IMR-90 (cell line): ENCODE results near the gene UBE3A. TPM values are rescaled to one million over a fixed set of nuclear protein-coding genes. Genes with fewer than 3 reads are reported as not detected.

Experiments
- CEBPB ChIP-seq: IDR thresholded peaks from 2 replicates; pipeline ENCODE4 v1.6.1; 2012; ENCODE audit warnings: low read depth, low read length, improper control_type of control experiment
- FOS ChIP-seq: fragments of 150-350 bp; IDR thresholded peaks from 2 replicates; pipeline ENCODE4 v1.6.1; 2016; ENCODE audit warnings: low read depth, low read length
- MAZ ChIP-seq: IDR thresholded peaks from 2 replicates; pipeline ENCODE4 v1.6.1; 2012; ENCODE audit warnings: low read depth, mild to moderate bottlenecking, low read length, improper control_type of control experiment, moderate library complexity, borderline replicate concordance
- RFX5 ChIP-seq: IDR thresholded peaks from 2 replicates; pipeline ENCODE4 v1.8.0; 2012; ENCODE audit warnings: low read depth, mild to moderate bottlenecking, low read length, moderate library complexity
- polyA plus RNA-seq, 3 experiments: library from polyadenylated mRNA; depleted of rRNA; stranded (reverse); fragments of >200 nt; gene quantifications; 2 replicates each; pipeline ENCODE4 v1.2.3, GENCODE V29; 2012; ENCODE audit warnings: low replicate concordance in 1 of 3
- total RNA-seq: library from RNA; depleted of rRNA; stranded (reverse); fragments of >200 nt; gene quantifications from 2 replicates; pipeline ENCODE4 v1.2.3, GENCODE V29; 2012
- TF ChIP-seq, protein P1 (sequence below): fragments of 150-350 bp; IDR thresholded peaks from 2 replicates; pipeline ENCODE4 v1.6.1; 2017; ENCODE audit warnings: mild to moderate bottlenecking, antibody characterized with exemption, low read length, low read depth

The UBE3A gene
- total and polyA plus RNA-seq, 2 of the 4 experiments (the other 2 are of a cell fraction) = 19.3 to 53.2 TPM

DNA sequence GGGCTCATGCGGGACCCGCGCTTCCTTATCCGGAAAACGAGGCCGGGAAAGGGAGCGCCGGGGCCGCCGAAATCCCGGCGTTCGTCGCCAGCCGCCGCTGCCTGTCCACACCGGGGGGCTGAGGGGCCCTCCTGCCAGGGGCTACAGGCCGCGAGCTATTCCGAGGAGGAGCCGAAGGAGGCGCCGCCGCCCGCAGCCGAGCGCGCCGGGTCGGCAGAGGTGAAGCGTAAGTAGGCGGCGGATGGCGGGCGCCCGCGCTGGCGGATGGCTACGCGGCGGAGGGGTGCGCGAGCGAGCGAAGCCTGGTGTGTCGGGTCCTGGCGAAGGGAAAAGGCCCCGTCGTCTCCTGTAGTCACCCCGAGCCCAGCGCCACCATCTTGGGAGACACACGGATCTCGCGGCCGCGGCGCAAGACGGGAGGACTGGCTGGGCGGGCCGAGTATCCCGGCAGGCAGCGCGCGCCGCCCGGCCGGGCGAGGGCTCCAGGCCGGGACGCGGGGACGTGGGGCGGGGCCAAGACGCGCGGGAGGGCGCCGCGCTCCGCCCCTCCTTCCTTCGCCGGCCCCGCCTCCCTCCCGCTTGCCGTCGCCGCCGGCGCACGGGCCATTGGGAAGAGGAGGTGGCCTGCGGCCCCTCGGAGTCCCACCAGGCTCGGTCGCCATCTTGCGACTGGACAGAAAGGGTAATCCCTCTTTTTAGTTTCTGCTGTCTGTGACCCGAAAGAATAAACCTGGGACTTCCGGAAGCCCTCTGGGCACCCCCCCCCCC is at the start of gene UBE3A (continued):
- TF ChIP-seq, protein P1, sequence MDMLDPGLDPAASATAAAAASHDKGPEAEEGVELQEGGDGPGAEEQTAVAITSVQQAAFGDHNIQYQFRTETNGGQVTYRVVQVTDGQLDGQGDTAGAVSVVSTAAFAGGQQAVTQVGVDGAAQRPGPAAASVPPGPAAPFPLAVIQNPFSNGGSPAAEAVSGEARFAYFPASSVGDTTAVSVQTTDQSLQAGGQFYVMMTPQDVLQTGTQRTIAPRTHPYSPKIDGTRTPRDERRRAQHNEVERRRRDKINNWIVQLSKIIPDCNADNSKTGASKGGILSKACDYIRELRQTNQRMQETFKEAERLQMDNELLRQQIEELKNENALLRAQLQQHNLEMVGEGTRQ = no peak
- TF ChIP-seq FOS (no peak), MAZ (peak; percentile 93), RFX5 (no peak), CEBPB (no peak)
